Measurements from ENCODE around the gene GNG7. TPM values are rescaled to one million over a fixed set of nuclear protein-coding genes. Genes with fewer than 3 reads are reported as not detected.
A peak's percentile ranks its signal among the peaks of the same experiment; 100 is the strongest.

The GNG7 gene
- total and polyA plus RNA-seq, 4 donors, result 0.75 to 6.0 (median 2.1) TPM

- Histone ChIP-seq H3K36me3 (ENCODE audit: control insufficient read depth in 1 of 2, insufficient read depth in 2 of 2, low read length in 1 of 2) (no peaks in the 10 kb centered on the region), H3K27me3 (ENCODE audit: control insufficient read depth in 1 of 2, insufficient read depth in 2 of 2, low read length in 1 of 2) (no peaks in the 10 kb centered on the region), H3K27ac (ENCODE audit: low read depth in 1 of 2, low read length in 2 of 2) (no peak overlapping the region), H3K4me1 (ENCODE audit: control insufficient read depth in 1 of 2, insufficient read depth in 2 of 2, low read length in 2 of 2) (no peaks in the 10 kb centered on the region), H3K4me3 (ENCODE audit: low read length in 2 of 2) (peak overlapping the region; percentile 49 to 66), H3K9me3 (ENCODE audit: control insufficient read depth, low read length) (no peaks in the 10 kb centered on the region)
- 1 to 2% methylated on average over 60 to 62 of the region's 62 CpGs for WGBS, 2 donors
- intact Hi-C loops (cut with DNase I), result no loop called here
- DNase-seq (peak; percentile 72 to 87), ATAC-seq (ENCODE audit: low FRiP score) (peak; percentile 68)
These were observed 240.5 kb downstream of the GNG7 start for GRCh38 chr19:2461751-2462634.

Small RNA genes within 50 kb of the gene (microRNA-seq; reads per million reads assigned to microRNA genes)
- 0 reads per million in 2 donors for gene MIR7850

Other genes with a start within 250 kb of the GNG7 start
- 10 to 100 TPM; 18.0 to 19.7 TPM for gene LMNB2, start 245.7 kb downstream of the GNG7 start, total RNA-seq
- 1 to 10 TPM; 7.1 to 7.4 TPM for gene LMNB2, start 245.7 kb downstream of the GNG7 start, polyA plus RNA-seq
- gene GADD45B, start 226.6 kb downstream of the GNG7 start, total RNA-seq, result 100 to 1,000 TPM in 1 of 2 donors, 10 to 100 TPM in 1; 99.5 to 185 TPM
- 100 to 1,000 TPM; 127 to 262 TPM for gene GADD45B, start 226.6 kb downstream of the GNG7 start, polyA plus RNA-seq
- gene DIRAS1, start 18.7 kb upstream of the GNG7 start, total RNA-seq, result 1 to 10 TPM; 1.7 to 3.5 TPM
- under 1 TPM in 1 of 2 donors, not detected in 1; 0.13 TPM for gene DIRAS1, start 18.7 kb upstream of the GNG7 start, polyA plus RNA-seq
- 10 to 100 TPM; 13.6 to 14.1 TPM for gene SLC39A3, start 37.3 kb upstream of the GNG7 start, total RNA-seq
- 10 to 100 TPM in 1 of 2 donors, 1 to 10 TPM in 1; 6.0 to 19.6 TPM for gene SLC39A3, start 37.3 kb upstream of the GNG7 start, polyA plus RNA-seq
- gene SGTA, start 80.6 kb upstream of the GNG7 start, total RNA-seq, result 10 to 100 TPM; 31.5 to 32.9 TPM
- 10 to 100 TPM; 30.6 to 55.1 TPM for gene SGTA, start 80.6 kb upstream of the GNG7 start, polyA plus RNA-seq
- gene THOP1, start 82.8 kb upstream of the GNG7 start, total RNA-seq, result 10 to 100 TPM; 26.4 to 33.2 TPM
- 10 to 100 TPM in 1 of 2 donors, 1 to 10 TPM in 1; 9.3 to 55.4 TPM for gene THOP1, start 82.8 kb upstream of the GNG7 start, polyA plus RNA-seq
- gene ZNF554, start 117.2 kb upstream of the GNG7 start, total RNA-seq, result 1 to 10 TPM; 3.4 to 6.1 TPM
- gene ZNF554, start 117.2 kb upstream of the GNG7 start, polyA plus RNA-seq, result 1 to 10 TPM in 1 of 2 donors, under 1 TPM in 1; 0.38 to 4.4 TPM
- 1 to 10 TPM; 8.1 to 9.5 TPM for gene ZNF555, start 138.8 kb upstream of the GNG7 start, total RNA-seq
- gene ZNF555, start 138.8 kb upstream of the GNG7 start, polyA plus RNA-seq, result 1 to 10 TPM; 1.8 to 2.1 TPM
- gene ZNF556, start 164.6 kb upstream of the GNG7 start, total RNA-seq, result under 1 TPM in 1 of 2 donors, not detected in 1; 0.16 TPM
- gene ZNF556, start 164.6 kb upstream of the GNG7 start, polyA plus RNA-seq, result not detected
- gene ZNF57, start 198.2 kb upstream of the GNG7 start, total RNA-seq, result 1 to 10 TPM; 2.7 to 4.1 TPM
- gene ZNF57, start 198.2 kb upstream of the GNG7 start, polyA plus RNA-seq, result 1 to 10 TPM; 2.5 to 3.3 TPM
- 1 to 10 TPM; 4.1 to 4.5 TPM for gene ZNF77, start 242.3 kb upstream of the GNG7 start, total RNA-seq
- gene ZNF77, start 242.3 kb upstream of the GNG7 start, polyA plus RNA-seq, result 1 to 10 TPM; 1.3 to 3.1 TPM

Measured in aorta (tissue), 5 donors.